ENCODE measurements around the gene FBN1.

GRCh38 chr15:48636511-48636910 lies 9.0 kb downstream of the FBN1 start:
- TF ChIP-seq, protein P1, sequence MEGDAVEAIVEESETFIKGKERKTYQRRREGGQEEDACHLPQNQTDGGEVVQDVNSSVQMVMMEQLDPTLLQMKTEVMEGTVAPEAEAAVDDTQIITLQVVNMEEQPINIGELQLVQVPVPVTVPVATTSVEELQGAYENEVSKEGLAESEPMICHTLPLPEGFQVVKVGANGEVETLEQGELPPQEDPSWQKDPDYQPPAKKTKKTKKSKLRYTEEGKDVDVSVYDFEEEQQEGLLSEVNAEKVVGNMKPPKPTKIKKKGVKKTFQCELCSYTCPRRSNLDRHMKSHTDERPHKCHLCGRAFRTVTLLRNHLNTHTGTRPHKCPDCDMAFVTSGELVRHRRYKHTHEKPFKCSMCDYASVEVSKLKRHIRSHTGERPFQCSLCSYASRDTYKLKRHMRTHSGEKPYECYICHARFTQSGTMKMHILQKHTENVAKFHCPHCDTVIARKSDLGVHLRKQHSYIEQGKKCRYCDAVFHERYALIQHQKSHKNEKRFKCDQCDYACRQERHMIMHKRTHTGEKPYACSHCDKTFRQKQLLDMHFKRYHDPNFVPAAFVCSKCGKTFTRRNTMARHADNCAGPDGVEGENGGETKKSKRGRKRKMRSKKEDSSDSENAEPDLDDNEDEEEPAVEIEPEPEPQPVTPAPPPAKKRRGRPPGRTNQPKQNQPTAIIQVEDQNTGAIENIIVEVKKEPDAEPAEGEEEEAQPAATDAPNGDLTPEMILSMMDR (IDR thresholded peaks at IDR 0.05): no peak
- TF ChIP-seq POLR2A (IDR thresholded peaks at IDR 0.05): no peak
